Astrocyte (in vitro differentiated cells and primary cell): ENCODE measurements around the gene POT1.

ENCODE experiments used
- EZH2 ChIP-seq: IDR thresholded peaks from 2 replicates; pipeline ENCODE4 v1.6.1; 2012; ENCODE audit warnings: mild to moderate bottlenecking, low read length, inconsistent platforms; ENCODE audit not compliant: insufficient read depth
- TF ChIP-seq, protein P1 (sequence below): IDR thresholded peaks from 2 replicates; pipeline ENCODE4 v1.5.1; 2011; ENCODE audit warnings: low read depth, mild to moderate bottlenecking, inconsistent platforms, low read length, moderate library complexity; ENCODE audit not compliant: insufficient read depth

DNA sequence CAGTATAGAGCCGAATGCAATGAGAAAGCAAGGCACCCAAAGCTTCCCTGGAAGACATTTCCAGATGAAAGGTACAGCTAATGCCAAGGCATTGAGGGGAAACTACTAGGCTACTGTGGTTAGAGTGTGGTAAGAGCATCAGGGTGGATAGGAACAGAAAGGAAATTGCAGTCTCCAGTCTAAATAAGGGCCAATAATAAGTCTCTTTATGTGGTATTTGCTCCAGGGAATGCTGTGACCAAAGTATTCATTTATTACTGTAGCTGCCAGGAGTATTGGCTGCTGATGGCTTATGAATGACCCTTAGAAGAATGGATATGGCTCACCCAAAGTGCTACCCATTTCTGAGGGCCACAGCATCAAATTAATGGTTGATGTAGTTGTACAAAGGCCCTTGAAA lies 30.1 kb upstream of the POT1 start:
- TF ChIP-seq, protein P1, sequence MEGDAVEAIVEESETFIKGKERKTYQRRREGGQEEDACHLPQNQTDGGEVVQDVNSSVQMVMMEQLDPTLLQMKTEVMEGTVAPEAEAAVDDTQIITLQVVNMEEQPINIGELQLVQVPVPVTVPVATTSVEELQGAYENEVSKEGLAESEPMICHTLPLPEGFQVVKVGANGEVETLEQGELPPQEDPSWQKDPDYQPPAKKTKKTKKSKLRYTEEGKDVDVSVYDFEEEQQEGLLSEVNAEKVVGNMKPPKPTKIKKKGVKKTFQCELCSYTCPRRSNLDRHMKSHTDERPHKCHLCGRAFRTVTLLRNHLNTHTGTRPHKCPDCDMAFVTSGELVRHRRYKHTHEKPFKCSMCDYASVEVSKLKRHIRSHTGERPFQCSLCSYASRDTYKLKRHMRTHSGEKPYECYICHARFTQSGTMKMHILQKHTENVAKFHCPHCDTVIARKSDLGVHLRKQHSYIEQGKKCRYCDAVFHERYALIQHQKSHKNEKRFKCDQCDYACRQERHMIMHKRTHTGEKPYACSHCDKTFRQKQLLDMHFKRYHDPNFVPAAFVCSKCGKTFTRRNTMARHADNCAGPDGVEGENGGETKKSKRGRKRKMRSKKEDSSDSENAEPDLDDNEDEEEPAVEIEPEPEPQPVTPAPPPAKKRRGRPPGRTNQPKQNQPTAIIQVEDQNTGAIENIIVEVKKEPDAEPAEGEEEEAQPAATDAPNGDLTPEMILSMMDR = no peak
- no peak for TF ChIP-seq EZH2
